ENCODE results near the gene MED9. TPM values are rescaled to one million over a fixed set of nuclear protein-coding genes. Genes with fewer than 3 reads are reported as not detected.
"Not testable (repeated sequence)": the region's sequence is repeated elsewhere in the genome, so short reads cannot be mapped to it uniquely, and the experiment has no call there.

Gene MED9
- polyA plus RNA-seq, 4 donors, result 11.6 to 18.6 (median 16.9) TPM

- Histone ChIP-seq H3K27me3 (ENCODE audit: control insufficient read depth in 3 of 3, insufficient read depth in 3 of 3, low read length in 3 of 3) (peaks cover 0 to 4% (median 0%) of the 10 kb centered on the region in 3 donors), H3K27ac (ENCODE audit: low read depth in 1 of 3, low read length in 2 of 3) (no peak overlapping the region), H3K4me3 (ENCODE audit: low read depth in 1 of 3, low read length in 3 of 3) (no peak overlapping the region), H3K36me3 (ENCODE audit: control insufficient read depth in 3 of 3, insufficient read depth in 2 of 3, low read depth in 1 of 3, low read length in 3 of 3) (no peaks in the 10 kb centered on the region), H3K4me1 (ENCODE audit: control insufficient read depth in 3 of 3, insufficient read depth in 2 of 3, low read depth in 1 of 3, low read length in 2 of 3) (peaks cover 0 to 4% (median 0%) of the 10 kb centered on the region in 3 donors), H3K9me3 (ENCODE audit: control insufficient read depth in 2 of 2, insufficient read depth in 1 of 2, low read depth in 1 of 2, low read length in 1 of 2) (no peaks in the 10 kb centered on the region)
- 79 to 84% (median 84%) methylated on average over 5 of the region's 5 CpGs for WGBS, 3 donors
- DNase-seq, result no peak
- no peak for FAIRE-seq
These were observed 29.5 kb upstream of the MED9 start for GRCh38 chr17:17447264-17447663.

- peaks cover 0 to 4% (median 0%) of the 10 kb centered on the region in 3 donors for H3K4me1 ChIP-seq (ENCODE audit: control insufficient read depth in 3 of 3, insufficient read depth in 2 of 3, low read depth in 1 of 3, low read length in 2 of 3)
- no peak for DNase-seq
- 60 to 74% (median 71%) methylated on average over 5 of the region's 5 CpGs for WGBS, 3 donors
- no peaks in the 10 kb centered on the region for H3K36me3 ChIP-seq (ENCODE audit: control insufficient read depth in 3 of 3, insufficient read depth in 2 of 3, low read depth in 1 of 3, low read length in 3 of 3)
- H3K4me3 ChIP-seq (ENCODE audit: low read depth in 1 of 3, low read length in 3 of 3), result no peak overlapping the region
- no peak overlapping the region for H3K27ac ChIP-seq (ENCODE audit: low read depth in 1 of 3, low read length in 2 of 3)
- no peak for FAIRE-seq
- peaks cover 0 to 4% (median 0%) of the 10 kb centered on the region in 3 donors for H3K27me3 ChIP-seq (ENCODE audit: control insufficient read depth in 3 of 3, insufficient read depth in 3 of 3, low read length in 3 of 3)
- H3K9me3 ChIP-seq (ENCODE audit: control insufficient read depth in 2 of 2, insufficient read depth in 1 of 2, low read depth in 1 of 2, low read length in 1 of 2), result no peaks in the 10 kb centered on the region
These were observed 28.7 kb upstream of the MED9 start for GRCh38 chr17:17448076-17448475.

GRCh38 chr17:17448723-17449122 is 28.1 kb upstream of the MED9 start:
- Histone ChIP-seq H3K36me3 (ENCODE audit: control insufficient read depth in 3 of 3, insufficient read depth in 2 of 3, low read depth in 1 of 3, low read length in 3 of 3) (no peaks in the 10 kb centered on the region), H3K27ac (ENCODE audit: low read depth in 1 of 3, low read length in 2 of 3) (no peak overlapping the region), H3K27me3 (ENCODE audit: control insufficient read depth in 3 of 3, insufficient read depth in 3 of 3, low read length in 3 of 3) (peaks cover 0 to 4% (median 0%) of the 10 kb centered on the region in 3 donors), H3K4me1 (ENCODE audit: control insufficient read depth in 3 of 3, insufficient read depth in 2 of 3, low read depth in 1 of 3, low read length in 2 of 3) (peaks cover 0 to 4% (median 0%) of the 10 kb centered on the region in 3 donors), H3K9me3 (ENCODE audit: control insufficient read depth in 2 of 2, insufficient read depth in 1 of 2, low read depth in 1 of 2, low read length in 1 of 2) (no peaks in the 10 kb centered on the region), H3K4me3 (ENCODE audit: low read depth in 1 of 3, low read length in 3 of 3) (no peak overlapping the region)
- 72 to 89% (median 78%) methylated on average over 4 of the region's 4 CpGs for WGBS, 3 donors
- FAIRE-seq, result no peak
- DNase-seq, result no peak

GRCh38 chr17:17453088-17453487 is 23.7 kb upstream of the MED9 start:
- no peak for DNase-seq
- no peaks in the 10 kb centered on the region for H3K4me1 ChIP-seq (ENCODE audit: control insufficient read depth in 3 of 3, insufficient read depth in 2 of 3, low read depth in 1 of 3, low read length in 2 of 3)
- H3K9me3 ChIP-seq (ENCODE audit: control insufficient read depth in 2 of 2, insufficient read depth in 1 of 2, low read depth in 1 of 2, low read length in 1 of 2), result no peaks in the 10 kb centered on the region
- H3K27ac ChIP-seq (ENCODE audit: low read depth in 1 of 3, low read length in 2 of 3), result no peak overlapping the region
- H3K36me3 ChIP-seq (ENCODE audit: control insufficient read depth in 3 of 3, insufficient read depth in 2 of 3, low read depth in 1 of 3, low read length in 3 of 3), result no peaks in the 10 kb centered on the region
- no peak overlapping the region for H3K4me3 ChIP-seq (ENCODE audit: low read depth in 1 of 3, low read length in 3 of 3)
- WGBS, 3 donors, result 81 to 87% (median 82%) methylated on average over 9 of the region's 9 CpGs
- H3K27me3 ChIP-seq (ENCODE audit: control insufficient read depth in 3 of 3, insufficient read depth in 3 of 3, low read length in 3 of 3), result peaks cover 0 to 4% (median 0%) of the 10 kb centered on the region in 3 donors
- FAIRE-seq, result no peak

- Histone ChIP-seq H3K4me3 (ENCODE audit: low read depth in 1 of 3, low read length in 3 of 3) (no peak overlapping the region), H3K36me3 (ENCODE audit: control insufficient read depth in 3 of 3, insufficient read depth in 2 of 3, low read depth in 1 of 3, low read length in 3 of 3) (no peaks in the 10 kb centered on the region), H3K27ac (ENCODE audit: low read depth in 1 of 3, low read length in 2 of 3) (no peak overlapping the region), H3K4me1 (ENCODE audit: control insufficient read depth in 3 of 3, insufficient read depth in 2 of 3, low read depth in 1 of 3, low read length in 2 of 3) (no peaks in the 10 kb centered on the region), H3K9me3 (ENCODE audit: control insufficient read depth in 2 of 2, insufficient read depth in 1 of 2, low read depth in 1 of 2, low read length in 1 of 2) (no peaks in the 10 kb centered on the region), H3K27me3 (ENCODE audit: control insufficient read depth in 3 of 3, insufficient read depth in 3 of 3, low read length in 3 of 3) (peaks cover 0 to 4% (median 0%) of the 10 kb centered on the region in 3 donors)
- WGBS, 3 donors, result 89 to 92% (median 89%) methylated on average over 1 of the region's 1 CpG
- FAIRE-seq (no peak), DNase-seq (no peak)
These were observed 22.5 kb upstream of the MED9 start for GRCh38 chr17:17454276-17454675.

GRCh38 chr17:17454700-17455099 is 22.1 kb upstream of the MED9 start:
- DNase-seq, result not testable (repeated sequence)

GRCh38 chr17:17455173-17455572 is 21.6 kb upstream of the MED9 start:
- H3K36me3 ChIP-seq (ENCODE audit: control insufficient read depth in 3 of 3, insufficient read depth in 2 of 3, low read depth in 1 of 3, low read length in 3 of 3), result no peaks in the 10 kb centered on the region
- FAIRE-seq, result no peak
- WGBS, 3 donors, result 83 to 88% (median 86%) methylated on average over 4 of the region's 4 CpGs

More at GRCh38 chr17:17454700-17455099, 22.1 kb upstream of the MED9 start:
- H3K27me3 ChIP-seq (ENCODE audit: control insufficient read depth in 3 of 3, insufficient read depth in 3 of 3, low read length in 3 of 3); FAIRE-seq; H3K4me3 ChIP-seq (ENCODE audit: low read depth in 1 of 3, low read length in 3 of 3); H3K36me3 ChIP-seq (ENCODE audit: control insufficient read depth in 3 of 3, insufficient read depth in 2 of 3, low read depth in 1 of 3, low read length in 3 of 3); H3K4me1 ChIP-seq (ENCODE audit: control insufficient read depth in 3 of 3, insufficient read depth in 2 of 3, low read depth in 1 of 3, low read length in 2 of 3); H3K9me3 ChIP-seq (ENCODE audit: control insufficient read depth in 2 of 2, insufficient read depth in 1 of 2, low read depth in 1 of 2, low read length in 1 of 2); H3K27ac ChIP-seq (ENCODE audit: low read depth in 1 of 3, low read length in 2 of 3): not testable (repeated sequence)
- 27 to 58% (median 42%) methylated on average over 1 of the region's 1 CpG for WGBS, 3 donors

GRCh38 chr17:17456251-17456650 is 20.5 kb upstream of the MED9 start:
- Histone ChIP-seq H3K4me1 (ENCODE audit: control insufficient read depth in 3 of 3, insufficient read depth in 2 of 3, low read depth in 1 of 3, low read length in 2 of 3) (no peaks in the 10 kb centered on the region), H3K36me3 (ENCODE audit: control insufficient read depth in 3 of 3, insufficient read depth in 2 of 3, low read depth in 1 of 3, low read length in 3 of 3) (no peaks in the 10 kb centered on the region)
- FAIRE-seq, result no peak

More at GRCh38 chr17:17455173-17455572, 21.6 kb upstream of the MED9 start:
- Histone ChIP-seq H3K27ac (ENCODE audit: low read depth in 1 of 3, low read length in 2 of 3) (no peak overlapping the region), H3K9me3 (ENCODE audit: control insufficient read depth in 2 of 2, insufficient read depth in 1 of 2, low read depth in 1 of 2, low read length in 1 of 2) (no peaks in the 10 kb centered on the region), H3K4me3 (ENCODE audit: low read depth in 1 of 3, low read length in 3 of 3) (no peak overlapping the region), H3K4me1 (ENCODE audit: control insufficient read depth in 3 of 3, insufficient read depth in 2 of 3, low read depth in 1 of 3, low read length in 2 of 3) (no peaks in the 10 kb centered on the region), H3K27me3 (ENCODE audit: control insufficient read depth in 3 of 3, insufficient read depth in 3 of 3, low read length in 3 of 3) (peaks cover 0 to 4% (median 0%) of the 10 kb centered on the region in 3 donors)
- DNase-seq, result no peak

GRCh38 chr17:17457680-17458079 is 19.1 kb upstream of the MED9 start:
- Histone ChIP-seq H3K4me1 (ENCODE audit: control insufficient read depth in 3 of 3, insufficient read depth in 2 of 3, low read depth in 1 of 3, low read length in 2 of 3) (peaks cover 0 to 9% (median 0%) of the 10 kb centered on the region in 3 donors), H3K36me3 (ENCODE audit: control insufficient read depth in 3 of 3, insufficient read depth in 2 of 3, low read depth in 1 of 3, low read length in 3 of 3) (no peaks in the 10 kb centered on the region), H3K4me3 (ENCODE audit: low read depth in 1 of 3, low read length in 3 of 3) (no peak overlapping the region), H3K9me3 (ENCODE audit: control insufficient read depth in 2 of 2, insufficient read depth in 1 of 2, low read depth in 1 of 2, low read length in 1 of 2) (no peaks in the 10 kb centered on the region), H3K27me3 (ENCODE audit: control insufficient read depth in 3 of 3, insufficient read depth in 3 of 3, low read length in 3 of 3) (no peaks in the 10 kb centered on the region), H3K27ac (ENCODE audit: low read depth in 1 of 3, low read length in 2 of 3) (no peak overlapping the region)
- FAIRE-seq, result no peak
- 53 to 73% (median 72%) methylated on average over 2 of the region's 2 CpGs for WGBS, 3 donors
- peak in 1 of 2 donors; percentile 16 for DNase-seq

More at GRCh38 chr17:17456251-17456650, 20.5 kb upstream of the MED9 start:
- DNase-seq, result no peak
- no peak overlapping the region for H3K27ac ChIP-seq (ENCODE audit: low read depth in 1 of 3, low read length in 2 of 3)
- no peak overlapping the region for H3K4me3 ChIP-seq (ENCODE audit: low read depth in 1 of 3, low read length in 3 of 3)
- WGBS, 3 donors, result 88 to 90% (median 88%) methylated on average over 19 of the region's 19 CpGs
- no peaks in the 10 kb centered on the region for H3K9me3 ChIP-seq (ENCODE audit: control insufficient read depth in 2 of 2, insufficient read depth in 1 of 2, low read depth in 1 of 2, low read length in 1 of 2)
- no peaks in the 10 kb centered on the region for H3K27me3 ChIP-seq (ENCODE audit: control insufficient read depth in 3 of 3, insufficient read depth in 3 of 3, low read length in 3 of 3)

Data from small intestine (tissue), 7 donors.